Tongue (tissue), 2 donors: ENCODE data around the gene ARL4A. TPM values are rescaled to one million over a fixed set of nuclear protein-coding genes. Genes with fewer than 3 reads are reported as not detected.
"Not testable (repeated sequence)": the region's sequence is repeated elsewhere in the genome, so short reads cannot be mapped to it uniquely, and the experiment has no call there.

ENCODE experiments used
- DNase-seq: peaks from one replicate; pipeline ENCODE4 v3.0.0-alpha.2; 2015
- total RNA-seq: library from RNA; depleted of rRNA; stranded (reverse); fragments of >200 nt; gene quantifications from one replicate; pipeline ENCODE4 v1.2.3, GENCODE V29; 2014

Gene ARL4A
- 34.3 TPM for total RNA-seq

GRCh38 chr7:12686891-12687717 lies at the start of gene ARL4A:
ARL4A (plus strand) TSS chr7:12687633; CDS start chr7:12688255, 622 bp downstream.
- peak; percentile 100 for DNase-seq

- DNase-seq, result peak; percentile 84
These were observed 49.4 kb upstream of the ARL4A start for GRCh38 chr7:12637819-12638592.

- peak; percentile 70 for DNase-seq
These were observed 48.5 kb upstream of the ARL4A start for GRCh38 chr7:12638851-12639456.

GRCh38 chr7:12640299-12641096 lies 46.9 kb upstream of the ARL4A start:
- no peak for DNase-seq

GRCh38 chr7:12641196-12641595 lies 46.2 kb upstream of the ARL4A start:
- no peak for DNase-seq

- no peak for DNase-seq
These were observed 44.9 kb upstream of the ARL4A start for GRCh38 chr7:12642508-12642907.

GRCh38 chr7:12643001-12643643 lies 44.3 kb upstream of the ARL4A start:
- no peak for DNase-seq

- no peak for DNase-seq
These were observed 43.8 kb upstream of the ARL4A start for GRCh38 chr7:12643644-12644043.

- DNase-seq, result not testable (repeated sequence)
These were observed 42.2 kb upstream of the ARL4A start for GRCh38 chr7:12645212-12645611.

GRCh38 chr7:12646139-12646538 lies 41.3 kb upstream of the ARL4A start:
- DNase-seq, result no peak

GRCh38 chr7:12647364-12648219 lies 39.8 kb upstream of the ARL4A start:
- no peak for DNase-seq

- no peak for DNase-seq
These were observed 38.6 kb upstream of the ARL4A start for GRCh38 chr7:12648704-12649261.

GRCh38 chr7:12649348-12649747 lies 38.1 kb upstream of the ARL4A start:
- DNase-seq, result peak; percentile 25

GRCh38 chr7:12650080-12650479 lies 37.4 kb upstream of the ARL4A start:
- DNase-seq, result no peak

GRCh38 chr7:12653110-12653509 lies 34.3 kb upstream of the ARL4A start:
- DNase-seq, result no peak

GRCh38 chr7:12653518-12653917 lies 33.9 kb upstream of the ARL4A start:
- DNase-seq, result no peak

- DNase-seq, result no peak
These were observed 32.3 kb upstream of the ARL4A start for GRCh38 chr7:12655161-12655560.

- not testable (repeated sequence) for DNase-seq
These were observed 27.0 kb upstream of the ARL4A start for GRCh38 chr7:12660423-12660822.

- not testable (repeated sequence) for DNase-seq
These were observed 26.4 kb upstream of the ARL4A start for GRCh38 chr7:12660986-12661385.

- DNase-seq, result no peak
These were observed 25.9 kb upstream of the ARL4A start for GRCh38 chr7:12661581-12661980.
